ENCODE measurements around the gene FAM118A. TPM values are rescaled to one million over a fixed set of nuclear protein-coding genes. Genes with fewer than 3 reads are reported as not detected.
A peak's percentile ranks its signal among the peaks of the same experiment; 100 is the strongest.
"Not testable (repeated sequence)": the region's sequence is repeated elsewhere in the genome, so short reads cannot be mapped to it uniquely, and the experiment has no call there.

Gene FAM118A
- polyA plus RNA-seq, 6 donors from 2014 or later, result 11.2 to 72.1 (median 37.0) TPM

DNA sequence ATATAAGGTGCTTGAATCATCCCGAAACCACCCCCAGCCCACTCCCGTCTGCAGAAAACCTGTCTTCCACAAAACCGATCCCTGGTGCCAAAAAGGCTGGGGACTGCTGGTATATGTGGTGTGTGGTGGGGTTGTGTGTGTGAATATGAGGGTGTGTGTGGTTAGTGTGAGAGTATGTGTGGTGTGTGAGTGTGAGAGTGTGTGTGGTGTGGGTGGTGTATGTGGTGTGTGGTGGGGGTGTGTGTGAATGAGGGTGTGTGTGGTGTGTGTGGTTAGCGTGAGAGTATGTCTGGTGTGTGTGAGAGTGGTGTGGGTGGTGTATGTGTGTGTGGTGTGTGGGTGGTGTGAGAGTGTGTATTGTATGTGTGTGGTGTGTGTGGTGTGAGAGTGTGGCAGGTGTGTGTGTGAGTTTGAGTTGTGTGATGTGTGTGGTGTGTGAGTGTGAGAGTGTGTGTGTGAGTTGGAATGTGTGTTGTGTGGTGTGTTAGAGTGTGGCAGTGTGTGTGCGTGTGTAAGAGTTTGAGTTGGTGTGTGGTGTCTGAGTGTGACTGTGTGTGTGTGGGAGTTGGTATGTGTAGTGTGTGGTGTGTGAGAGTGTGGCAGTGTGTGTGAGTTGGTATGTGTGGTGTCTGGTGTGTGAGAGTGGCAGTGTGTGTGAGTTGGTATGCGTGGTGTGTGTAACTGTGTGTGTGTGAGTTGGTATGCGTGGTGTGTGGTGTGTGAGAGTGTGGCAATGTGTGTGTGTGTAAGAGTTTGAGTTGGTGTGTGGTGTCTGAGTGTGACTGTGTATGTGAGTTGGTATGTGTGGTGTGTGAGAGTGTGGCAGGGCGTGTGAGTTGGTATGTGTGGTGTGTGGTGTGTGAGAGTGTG lies 18.4 kb upstream of the FAM118A start:
- no peak for DNase-seq
- no peaks in the 10 kb centered on the region for H3K27me3 Mint-ChIP-seq
- no peak overlapping the region for H3K4me3 Mint-ChIP-seq
- H3K36me3 Mint-ChIP-seq, result no peaks in the 10 kb centered on the region
- ATAC-seq (ENCODE audit: low read depth in 2 of 2), result no peak
- peaks cover 19 to 43% (median 29%) of the 10 kb centered on the region in 3 donors for H3K4me1 Mint-ChIP-seq
- no peaks in the 10 kb centered on the region for H3K9me3 Mint-ChIP-seq
- H3K27ac Mint-ChIP-seq, result no peak overlapping the region

DNA sequence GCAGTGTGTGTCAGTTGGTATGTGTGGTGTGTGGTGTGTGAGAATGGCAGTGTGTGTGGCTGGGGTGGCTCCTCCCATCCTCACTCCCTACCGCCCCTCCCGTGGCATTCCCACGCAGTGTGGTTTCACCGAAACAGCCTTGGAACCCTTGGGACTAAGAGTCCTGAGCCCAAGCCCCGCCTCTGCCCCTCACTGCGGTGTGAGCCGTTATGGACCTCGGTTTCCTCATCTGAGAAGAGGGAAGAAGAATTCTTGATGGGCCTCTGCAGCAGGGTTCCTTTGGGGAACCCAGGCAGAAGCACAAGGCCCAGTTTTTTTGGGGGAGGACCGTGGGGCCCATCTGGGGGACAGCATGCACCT lies 17.8 kb upstream of the FAM118A start:
- no peaks in the 10 kb centered on the region for H3K27me3 Mint-ChIP-seq
- H3K27ac Mint-ChIP-seq, result no peak overlapping the region
- ATAC-seq (ENCODE audit: low read depth in 2 of 2) (no peak), DNase-seq (no peak)
- no peaks in the 10 kb centered on the region for H3K36me3 Mint-ChIP-seq
- H3K4me1 Mint-ChIP-seq, result peaks cover 21 to 43% (median 29%) of the 10 kb centered on the region in 3 donors
- no peaks in the 10 kb centered on the region for H3K9me3 Mint-ChIP-seq
- H3K4me3 Mint-ChIP-seq, result no peak overlapping the region

DNA sequence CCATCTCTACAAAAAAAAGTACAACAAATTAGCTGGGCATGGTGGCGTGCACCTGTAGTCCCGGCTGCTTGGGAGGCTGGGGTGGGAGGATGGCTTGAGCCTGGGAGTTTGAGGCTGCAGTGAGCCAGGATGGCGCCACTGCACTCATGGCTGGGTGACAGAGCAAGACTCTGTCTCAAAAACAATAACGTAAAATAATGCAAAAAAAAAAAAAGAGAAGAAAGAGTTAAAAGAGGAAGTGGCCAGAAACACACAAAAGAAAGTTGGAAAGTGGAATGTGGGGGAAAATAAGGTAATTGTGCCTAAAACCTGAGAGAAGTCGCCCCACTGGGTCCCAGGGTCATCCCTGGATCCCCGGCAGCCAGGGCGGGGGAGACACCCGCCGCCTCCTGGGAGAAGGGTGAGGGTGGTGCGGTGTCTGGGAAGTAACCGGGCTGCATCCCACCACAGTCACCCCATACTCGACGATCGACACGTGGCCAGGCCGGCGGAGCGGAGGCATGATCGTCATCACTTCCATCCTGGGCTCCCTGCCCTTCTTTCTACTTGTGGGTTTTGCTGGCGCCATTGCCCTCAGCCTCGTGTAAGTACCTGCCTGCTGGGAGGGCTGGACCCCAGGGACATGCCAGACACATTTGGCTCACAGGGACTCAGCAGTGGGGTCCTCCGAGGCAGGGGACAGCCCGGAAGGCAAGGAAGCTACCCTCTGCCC lies 16.8 kb upstream of the FAM118A start:
- no peak for DNase-seq
- Mint-ChIP-seq H3K9me3 (no peaks in the 10 kb centered on the region), H3K4me3 (no peak overlapping the region), H3K4me1 (peaks cover 17 to 44% (median 25%) of the 10 kb centered on the region in 3 donors), H3K27me3 (no peaks in the 10 kb centered on the region), H3K27ac (peak overlapping the region in 4 of 6 donors; percentile 24 to 94 (median 61)), H3K36me3 (no peaks in the 10 kb centered on the region)
- no peak for ATAC-seq (ENCODE audit: low read depth in 2 of 2)

GRCh38 chr22:45294030-45294429 lies 15.7 kb upstream of the FAM118A start:
- H3K27ac Mint-ChIP-seq, result peak overlapping the region in 5 of 6 donors; percentile 22 to 92 (median 74)
- H3K4me1 Mint-ChIP-seq, result peaks cover 16 to 39% (median 18%) of the 10 kb centered on the region in 3 donors
- no peak for ATAC-seq (ENCODE audit: low read depth in 2 of 2)
- no peak for DNase-seq
- no peaks in the 10 kb centered on the region for H3K9me3 Mint-ChIP-seq
- peak overlapping the region in 1 of 8 donors; percentile 61 for H3K4me3 Mint-ChIP-seq
- H3K36me3 Mint-ChIP-seq, result no peaks in the 10 kb centered on the region
- H3K27me3 Mint-ChIP-seq, result no peaks in the 10 kb centered on the region

DNA sequence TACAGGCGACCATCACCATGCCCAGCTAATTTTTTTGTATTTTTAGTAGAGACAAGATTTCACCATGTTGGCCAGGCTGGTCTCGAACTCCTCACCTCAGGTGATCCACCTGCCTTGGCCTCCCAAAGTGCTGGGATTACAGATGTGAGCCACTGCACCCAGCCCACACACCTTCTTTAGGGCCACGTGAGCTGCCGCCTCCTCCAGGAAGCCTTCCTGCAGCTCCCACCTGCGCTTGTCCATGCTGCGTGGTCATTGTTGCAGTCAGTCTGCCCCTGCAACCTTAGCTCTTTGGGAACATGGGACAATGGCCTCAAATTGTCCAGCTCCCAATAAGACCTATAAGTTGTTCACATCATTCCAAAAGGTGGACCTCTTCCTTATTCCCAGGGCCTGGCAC lies 14.7 kb upstream of the FAM118A start:
- not testable (repeated sequence) for H3K36me3 Mint-ChIP-seq; H3K9me3 Mint-ChIP-seq; H3K4me3 Mint-ChIP-seq; H3K27me3 Mint-ChIP-seq; ATAC-seq (ENCODE audit: low read depth in 2 of 2); DNase-seq
- H3K4me1 Mint-ChIP-seq, result peaks cover 16 to 34% (median 18%) of the 10 kb centered on the region in 3 donors
- H3K27ac Mint-ChIP-seq, result peak overlapping the region in 2 of 6 donors; percentile 24 to 42

- H3K27me3 Mint-ChIP-seq, result no peaks in the 10 kb centered on the region
- no peaks in the 10 kb centered on the region for H3K9me3 Mint-ChIP-seq
- peak overlapping the region in 2 of 8 donors; percentile 43 to 45 for H3K4me3 Mint-ChIP-seq
- peak overlapping the region in 3 of 6 donors; percentile 42 to 62 (median 42) for H3K27ac Mint-ChIP-seq
- ATAC-seq (ENCODE audit: low read depth in 2 of 2) (no peak), DNase-seq (no peak)
- H3K4me1 Mint-ChIP-seq, result peaks cover 16 to 34% (median 18%) of the 10 kb centered on the region in 3 donors
- no peaks in the 10 kb centered on the region for H3K36me3 Mint-ChIP-seq
Measured at GRCh38 chr22:45295492-45295891, 14.2 kb upstream of the FAM118A start.

DNA sequence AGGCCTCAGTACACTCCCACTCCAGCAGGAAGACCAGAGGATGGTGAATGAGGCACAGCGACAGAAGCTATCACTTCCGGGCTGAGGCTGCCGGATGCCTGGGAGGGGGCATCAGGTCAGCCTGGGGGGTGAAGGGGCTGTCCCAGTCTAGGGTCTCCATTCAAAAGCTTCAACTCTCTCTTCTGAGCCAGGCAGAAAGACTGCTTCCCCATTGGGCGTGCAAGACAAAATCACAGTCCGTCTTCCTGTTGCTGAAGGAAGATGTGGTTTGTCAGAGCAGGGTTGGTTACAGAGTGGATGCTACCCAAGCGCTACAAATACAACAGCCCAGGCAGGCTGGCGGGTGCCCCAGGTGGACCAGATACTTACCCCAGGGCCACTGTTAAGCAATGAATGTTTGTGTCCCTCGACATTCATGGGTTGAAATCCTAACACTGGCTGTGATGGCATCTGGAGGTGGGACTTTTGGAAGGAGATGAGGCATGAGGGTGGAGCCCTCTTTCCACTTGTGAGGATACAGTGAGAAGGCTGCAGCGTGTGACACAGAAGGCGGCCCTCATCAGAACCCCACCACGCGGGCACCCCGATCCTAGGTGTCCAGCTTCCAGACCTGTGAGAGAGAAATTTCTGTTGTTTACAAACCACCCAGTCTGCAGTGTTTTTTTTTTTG lies 13.0 kb upstream of the FAM118A start:
- ATAC-seq (ENCODE audit: low read depth in 2 of 2) (peak; percentile 96 to 97), DNase-seq (peak; percentile 66)
- Mint-ChIP-seq H3K27me3 (no peaks in the 10 kb centered on the region), H3K4me3 (peak overlapping the region in 7 of 8 donors; percentile 36 to 80 (median 72)), H3K36me3 (no peaks in the 10 kb centered on the region), H3K9me3 (no peaks in the 10 kb centered on the region), H3K27ac (peak overlapping the region; percentile 70 to 97 (median 90)), H3K4me1 (peaks cover 16 to 34% (median 18%) of the 10 kb centered on the region in 3 donors)

DNA sequence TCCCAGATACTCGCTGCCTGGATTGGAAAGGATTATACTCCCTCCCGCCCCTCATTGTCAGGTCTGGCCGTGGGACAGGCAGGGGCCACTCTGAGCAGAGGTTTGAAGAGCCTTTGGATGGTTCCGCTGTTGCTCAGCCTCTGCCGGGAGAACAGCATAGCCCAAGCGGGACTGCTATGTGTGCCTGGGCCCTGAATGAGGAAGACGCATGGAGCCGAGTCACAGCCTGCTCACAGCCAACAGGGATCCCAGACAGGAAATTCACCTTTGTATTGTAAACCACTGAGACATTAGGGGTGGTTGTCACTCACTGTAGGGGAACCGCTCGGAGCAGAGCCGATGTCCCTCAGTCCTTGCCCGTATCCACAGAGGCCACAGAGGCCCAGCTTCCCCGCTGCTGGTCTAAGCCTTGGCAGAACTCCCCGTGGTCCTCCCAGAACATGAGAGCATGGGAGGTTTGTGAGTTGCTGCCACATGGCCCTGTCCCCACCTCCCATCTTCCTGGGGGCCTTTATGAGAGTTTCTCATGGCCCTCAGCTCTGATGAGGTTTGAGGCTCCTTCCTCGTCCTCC lies 10.7 kb upstream of the FAM118A start:
- no peak overlapping the region for H3K4me3 Mint-ChIP-seq
- H3K27ac Mint-ChIP-seq, result no peak overlapping the region
- H3K36me3 Mint-ChIP-seq, result no peaks in the 10 kb centered on the region
- peaks cover 9 to 34% (median 18%) of the 10 kb centered on the region in 3 donors for H3K4me1 Mint-ChIP-seq
- H3K27me3 Mint-ChIP-seq, result no peaks in the 10 kb centered on the region
- DNase-seq (no peak), ATAC-seq (ENCODE audit: low read depth in 2 of 2) (no peak)
- H3K9me3 Mint-ChIP-seq, result no peaks in the 10 kb centered on the region

GRCh38 chr22:45302751-45303150 lies 7.0 kb upstream of the FAM118A start:
- ATAC-seq (ENCODE audit: low read depth in 2 of 2) (no peak), DNase-seq (no peak)
- Mint-ChIP-seq H3K27ac (no peak overlapping the region), H3K27me3 (no peaks in the 10 kb centered on the region), H3K4me3 (no peak overlapping the region), H3K36me3 (no peaks in the 10 kb centered on the region), H3K9me3 (no peaks in the 10 kb centered on the region), H3K4me1 (peaks cover 0 to 3% (median 0%) of the 10 kb centered on the region in 3 donors)

- no peak overlapping the region for H3K4me3 Mint-ChIP-seq
- ATAC-seq (ENCODE audit: low read depth in 2 of 2) (no peak), DNase-seq (no peak)
- H3K4me1 Mint-ChIP-seq, result peaks cover 0 to under 1% (median 0%) of the 10 kb centered on the region in 3 donors
- H3K27ac Mint-ChIP-seq, result peak overlapping the region in 1 of 6 donors; percentile 66
- H3K27me3 Mint-ChIP-seq, result no peaks in the 10 kb centered on the region
- no peaks in the 10 kb centered on the region for H3K36me3 Mint-ChIP-seq
- no peaks in the 10 kb centered on the region for H3K9me3 Mint-ChIP-seq
Measured at GRCh38 chr22:45303181-45303580, 6.6 kb upstream of the FAM118A start.

GRCh38 chr22:45304971-45305370 lies 4.8 kb upstream of the FAM118A start:
- Mint-ChIP-seq H3K4me1 (peaks cover 8 to 12% (median 12%) of the 10 kb centered on the region in 3 donors), H3K36me3 (no peaks in the 10 kb centered on the region), H3K9me3 (no peaks in the 10 kb centered on the region), H3K27me3 (no peaks in the 10 kb centered on the region), H3K4me3 (no peak overlapping the region), H3K27ac (no peak overlapping the region)
- ATAC-seq (ENCODE audit: low read depth in 2 of 2) (no peak), DNase-seq (no peak)

GRCh38 chr22:45305456-45306075 lies 4.2 kb upstream of the FAM118A start:
- ATAC-seq (ENCODE audit: low read depth in 2 of 2) (no peak), DNase-seq (no peak)
- no peaks in the 10 kb centered on the region for H3K9me3 Mint-ChIP-seq
- H3K4me3 Mint-ChIP-seq, result no peak overlapping the region
- H3K27me3 Mint-ChIP-seq, result no peaks in the 10 kb centered on the region
- H3K36me3 Mint-ChIP-seq, result no peaks in the 10 kb centered on the region
- peaks cover 10 to 15% (median 13%) of the 10 kb centered on the region in 3 donors for H3K4me1 Mint-ChIP-seq
- peak overlapping the region in 2 of 6 donors; percentile 78 to 87 for H3K27ac Mint-ChIP-seq

GRCh38 chr22:45306139-45306538 lies 3.6 kb upstream of the FAM118A start:
- DNase-seq (no peak), ATAC-seq (ENCODE audit: low read depth in 2 of 2) (no peak)
- Mint-ChIP-seq H3K36me3 (no peaks in the 10 kb centered on the region), H3K27me3 (no peaks in the 10 kb centered on the region), H3K4me3 (no peak overlapping the region), H3K9me3 (no peaks in the 10 kb centered on the region), H3K27ac (no peak overlapping the region), H3K4me1 (peaks cover 15 to 21% (median 19%) of the 10 kb centered on the region in 3 donors)
